IMR-90 (cell line): ENCODE measurements around the gene PDZD11. TPM values are rescaled to one million over a fixed set of nuclear protein-coding genes. Genes with fewer than 3 reads are reported as not detected.

Experiments
- ATAC-seq: fragments of 200-7000 bp; cut with Tn5 transposase; 2 replicates; pipeline ENCODE4 v1.9.1; 2020; ENCODE audit warnings: low read depth, mild to moderate bottlenecking, moderate library complexity
- BruUV-seq: library from RNA; stranded (reverse); fragments of 400-500 nt; replicated peaks from 2 replicates; lab custom pipeline; 2021; lab: Mats Ljungman, UMichigan
- CTCF ChIA-PET: fragments of 300-600 bp; formaldehyde crosslinking; extraction: SDS; loops from one replicate; lab custom pipeline; 2021; ENCODE audit warnings: antibody characterized with exemption; lab: Yijun Ruan, JAX
- POLR2A ChIA-PET: fragments of 300-600 bp; sonication (Branson Sonifier 250); formaldehyde crosslinking; loops from one replicate; lab custom pipeline; 2022; ENCODE audit warnings: antibody characterized with exemption; ENCODE audit not compliant: unreplicated experiment; lab: Charles Lee
- DNase-seq: peaks from one replicate; pipeline ENCODE4 v3.0.0; 2013
- H2AFZ ChIP-seq: replicated peaks from 2 replicates; pipeline ENCODE3; 2013; ENCODE audit warnings: low read length, mild to moderate bottlenecking; ENCODE audit not compliant: poor library complexity
- H2AK5ac ChIP-seq: 2 replicates; pipeline ENCODE4 v1.6.1; 2013; ENCODE audit warnings: low read depth, low read length, inconsistent platforms
- H2AK9ac ChIP-seq: replicated peaks from 2 replicates; pipeline ENCODE3; 2013; ENCODE audit warnings: mild to moderate bottlenecking, low read depth, low read length, moderate library complexity; ENCODE audit not compliant: poor library complexity
- H2BK120ac ChIP-seq: 2 replicates; pipeline ENCODE4 v1.6.1; 2013; ENCODE audit warnings: low read depth, low read length, inconsistent platforms
- H2BK15ac ChIP-seq: 3 replicates; pipeline ENCODE4 v1.6.1; 2013; ENCODE audit warnings: low read depth, low read length, inconsistent platforms
- H2BK20ac ChIP-seq: 2 replicates; pipeline ENCODE4 v1.6.1; 2013; ENCODE audit warnings: low read depth, mild to moderate bottlenecking, inconsistent platforms, low read length, moderate library complexity
- H2BK5ac ChIP-seq: 2 replicates; pipeline ENCODE4 v1.6.1; 2013; ENCODE audit warnings: mild to moderate bottlenecking, low read depth, low read length, inconsistent platforms; ENCODE audit not compliant: poor library complexity, severe bottlenecking
- H3K14ac ChIP-seq: replicated peaks from 2 replicates; pipeline ENCODE4 v1.6.1; 2013; ENCODE audit warnings: low read depth, low read length, inconsistent platforms
- H3K18ac ChIP-seq: 2 replicates; pipeline ENCODE4 v1.6.1; 2013; ENCODE audit warnings: low read depth, low read length, control low read depth
- H3K23ac ChIP-seq: 2 replicates; pipeline ENCODE4 v1.6.1; 2013; ENCODE audit warnings: low read depth, low read length, inconsistent platforms
- H3K27ac ChIP-seq: 2 replicates; pipeline ENCODE4 v1.5.1; 2013; ENCODE audit warnings: mild to moderate bottlenecking, control low read depth, low read length; ENCODE audit not compliant: insufficient read depth
- H3K27me3 ChIP-seq: 2 replicates; pipeline ENCODE4 v1.6.1; 2013; ENCODE audit warnings: low read length; ENCODE audit not compliant: control insufficient read depth, insufficient read depth
- H3K36me3 ChIP-seq: 2 replicates; pipeline ENCODE4 v1.6.1; 2013; ENCODE audit warnings: low read length, mixed read lengths; ENCODE audit not compliant: control insufficient read depth, insufficient read depth
- H3K4ac ChIP-seq: 2 replicates; pipeline ENCODE4 v1.6.1; 2013; ENCODE audit warnings: low read depth, low read length, inconsistent platforms
- H3K4me1 ChIP-seq: 2 replicates; pipeline ENCODE4 v1.6.1; 2013; ENCODE audit warnings: low read length, mixed read lengths; ENCODE audit not compliant: control insufficient read depth, insufficient read depth
- H3K4me2 ChIP-seq: 2 replicates; pipeline ENCODE4 v1.6.1; 2013; ENCODE audit warnings: low read depth, mild to moderate bottlenecking, control low read depth, low read length, moderate library complexity
- H3K4me3 ChIP-seq: 2 replicates; pipeline ENCODE4 v1.5.1; 2013; ENCODE audit warnings: low read depth, mild to moderate bottlenecking, control low read depth, low read length, moderate library complexity; ENCODE audit not compliant: insufficient read depth
- H3K56ac ChIP-seq: 2 replicates; pipeline ENCODE4 v1.6.1; 2013; ENCODE audit warnings: low read length, inconsistent platforms; ENCODE audit not compliant: insufficient read depth; ENCODE audit errors: extremely low read depth
- H3K79me1 ChIP-seq, 2 experiments: 2 replicates each; pipeline ENCODE4 v1.6.1; 2013; ENCODE audit warnings: low read length in 2 of 2, inconsistent platforms in 1 of 2, low read depth in 1 of 2
- H3K9ac ChIP-seq: 2 replicates; pipeline ENCODE4 v1.6.1; 2013; ENCODE audit warnings: low read depth, low read length, control low read depth
- H3K9me1 ChIP-seq: 2 replicates; pipeline ENCODE4 v1.6.1; 2013; ENCODE audit warnings: low read length, inconsistent platforms; ENCODE audit not compliant: insufficient read depth
- H3K9me3 ChIP-seq: 2 replicates; pipeline ENCODE4 v1.6.1; 2013; ENCODE audit warnings: low read length; ENCODE audit not compliant: control insufficient read depth, insufficient read depth
- H4K20me1 ChIP-seq: 2 replicates; pipeline ENCODE4 v1.6.1; 2013; ENCODE audit warnings: low read length, inconsistent platforms; ENCODE audit not compliant: insufficient read depth
- H4K5ac ChIP-seq: 2 replicates; pipeline ENCODE4 v1.6.1; 2013; ENCODE audit warnings: mild to moderate bottlenecking, low read depth, low read length, control low read depth
- H4K8ac ChIP-seq, 2 experiments: 2 replicates each; pipeline ENCODE4 v1.6.1; 2013; ENCODE audit warnings: low read depth in 2 of 2, low read length in 2 of 2, control low read depth in 1 of 2, inconsistent platforms in 1 of 2
- H4K91ac ChIP-seq: 2 replicates; pipeline ENCODE4 v1.6.1; 2013; ENCODE audit warnings: low read depth, low read length, inconsistent platforms; ENCODE audit not compliant: insufficient read depth
- FOS ChIP-seq: fragments of 150-350 bp; IDR thresholded peaks from 2 replicates; pipeline ENCODE4 v1.6.1; 2016; ENCODE audit warnings: low read depth, low read length
- MAFK ChIP-seq: IDR thresholded peaks from 2 replicates; pipeline ENCODE4 v1.6.1; 2012; ENCODE audit warnings: low read depth, low read length, improper control_type of control experiment
- NFE2L2 ChIP-seq: fragments of 150-350 bp; IDR thresholded peaks from 2 replicates; pipeline ENCODE4 v1.6.1; 2016; ENCODE audit warnings: low read depth, mild to moderate bottlenecking, low read length
- RCOR1 ChIP-seq: IDR thresholded peaks from 2 replicates; pipeline ENCODE4 v1.6.1; 2012; ENCODE audit warnings: mild to moderate bottlenecking, low read length, improper control_type of control experiment; ENCODE audit not compliant: insufficient replicate concordance
- SMC3 ChIP-seq: fragments of 150-350 bp; IDR thresholded peaks from 2 replicates; pipeline ENCODE4 v1.6.1; 2016; ENCODE audit warnings: low read depth, mild to moderate bottlenecking, antibody characterized with exemption, low read length, moderate library complexity
- WGBS, 2 experiments: methylation state at CpG; one replicate each; pipeline versions ENCODE4 v1.1.5 to v1.1.7; 2013; ENCODE audit warnings: missing lambda C conversion rate in 2 of 2; ENCODE audit not compliant: insufficient read length in 1 of 2; ENCODE audit errors: extremely low coverage in 2 of 2; 5-methylcytosine and 5-hydroxymethylcytosine counted together
- dilution Hi-C: fragments of 300-500 bp; cut with HindIII; formaldehyde crosslinking; loops from one replicate; pipeline ENCODE4 v1.14.3; 2018; ENCODE audit warnings: low sequenced_read_pairs; ENCODE audit not compliant: unreplicated experiment
- in situ Hi-C: fragments of 300-500 bp; cut with MboI; formaldehyde crosslinking; loops from 3 replicates; pipeline ENCODE4 v1.14.3; 2019; ENCODE audit warnings: low sequenced_read_pairs, inconsistent platforms, mixed read lengths
- intact Hi-C: fragments of 100-400 bp; cut with micrococcal nuclease; formaldehyde crosslinking; loops from 2 replicates; pipeline ENCODE4 v1.10.0; 2022
- polyA plus RNA-seq, 3 experiments: library from polyadenylated mRNA; depleted of rRNA; stranded (reverse); fragments of >200 nt; gene quantifications; 2 replicates each; pipeline ENCODE4 v1.2.3, GENCODE V29; 2012; ENCODE audit warnings: low replicate concordance in 1 of 3
- total RNA-seq: library from RNA; depleted of rRNA; stranded (reverse); fragments of >200 nt; gene quantifications from 2 replicates; pipeline ENCODE4 v1.2.3, GENCODE V29; 2012
- TF ChIP-seq, protein P1 (sequence below): fragments of 150-350 bp; IDR thresholded peaks from 2 replicates; pipeline ENCODE4 v1.6.1; 2017; ENCODE audit warnings: mild to moderate bottlenecking, antibody characterized with exemption, low read length, low read depth
- TF ChIP-seq, protein P2 (sequence below): conservative IDR thresholded peaks from 2 replicates; pipeline ENCODE4 v1.5.1; 2012; ENCODE audit warnings: mild to moderate bottlenecking, low read depth, low read length, improper control_type of control experiment

Gene PDZD11
- total and polyA plus RNA-seq, 2 of the 4 experiments (the other 2 are of a cell fraction) = 84.1 to 100 TPM

DNA sequence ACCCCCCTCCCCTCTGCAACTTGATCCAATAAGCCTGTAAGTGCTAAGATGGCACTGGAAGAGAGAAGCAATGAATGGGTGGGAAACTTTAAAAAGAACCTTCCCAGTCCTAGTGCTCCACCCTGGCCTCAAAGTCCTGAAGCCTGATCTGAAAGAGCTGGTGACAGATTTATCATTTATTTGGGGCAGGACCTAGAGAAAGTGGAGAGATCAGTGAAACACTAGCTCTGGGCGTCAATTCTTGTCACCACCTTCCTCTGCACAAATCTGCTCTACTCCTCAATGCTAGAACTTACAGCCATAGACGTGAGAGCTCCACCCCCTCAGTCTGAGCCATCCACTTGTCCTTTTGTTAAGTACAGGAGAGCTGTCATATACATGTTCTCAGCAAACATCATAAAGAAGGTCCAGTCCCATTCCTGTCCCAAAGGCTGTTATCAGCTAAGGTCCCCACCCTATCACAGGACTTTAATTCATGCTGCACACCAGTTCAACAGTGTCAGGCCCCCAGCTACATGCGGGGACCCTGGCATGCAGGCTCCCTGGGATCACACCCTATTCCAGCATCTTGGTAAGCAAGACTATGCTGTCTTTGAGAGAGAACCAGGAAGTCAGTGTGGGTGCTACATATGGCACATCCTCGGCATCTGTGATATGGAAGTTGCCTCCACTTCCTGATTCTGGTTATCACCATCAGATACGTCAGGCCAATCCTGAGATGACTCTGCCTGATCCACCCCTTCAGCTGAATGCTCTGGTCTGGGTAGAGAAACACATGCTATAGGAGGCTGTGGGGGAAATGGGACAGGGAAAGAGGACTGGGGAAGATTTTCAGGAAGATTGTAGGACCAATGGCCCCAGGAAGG, 32.1 kb downstream of the PDZD11 start:
- Histone ChIP-seq H4K20me1 (no peaks in the 10 kb centered on the region), H4K5ac (no peak overlapping the region), H2BK20ac (no peak overlapping the region), H2AK5ac (no peak overlapping the region), H3K4me1 (no peaks in the 10 kb centered on the region; the same call in 1 of the 2 replicates), H3K9ac (no peak overlapping the region), H2BK120ac (no peak overlapping the region), H2AK9ac (no peak overlapping the region), H3K79me1 (no peaks in the 10 kb centered on the region), H3K4me2 (no peak overlapping the region), H3K4me3 (no peak overlapping the region), H3K9me3 (no peaks in the 10 kb centered on the region), H3K27me3 (peaks cover 11% of the 10 kb centered on the region), H3K56ac (no peak overlapping the region), H4K8ac (no peak overlapping the region), H3K23ac (no peak overlapping the region), H2BK5ac (no peak overlapping the region), H2AFZ (no peak overlapping the region), H3K27ac (no peak overlapping the region), H3K18ac (no peak overlapping the region), H3K4ac (no peak overlapping the region), H3K9me1 (no peaks in the 10 kb centered on the region), H3K14ac (no peak overlapping the region), H3K36me3 (no peaks in the 10 kb centered on the region), H2BK15ac (no peak overlapping the region), H4K91ac (no peak overlapping the region)
- BruUV-seq = no TSS peak
- CTCF ChIA-PET = no interaction called here
- ATAC-seq (no peak), DNase-seq (no peak)
- TF ChIP-seq, protein P1, sequence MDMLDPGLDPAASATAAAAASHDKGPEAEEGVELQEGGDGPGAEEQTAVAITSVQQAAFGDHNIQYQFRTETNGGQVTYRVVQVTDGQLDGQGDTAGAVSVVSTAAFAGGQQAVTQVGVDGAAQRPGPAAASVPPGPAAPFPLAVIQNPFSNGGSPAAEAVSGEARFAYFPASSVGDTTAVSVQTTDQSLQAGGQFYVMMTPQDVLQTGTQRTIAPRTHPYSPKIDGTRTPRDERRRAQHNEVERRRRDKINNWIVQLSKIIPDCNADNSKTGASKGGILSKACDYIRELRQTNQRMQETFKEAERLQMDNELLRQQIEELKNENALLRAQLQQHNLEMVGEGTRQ = no peak
- TF ChIP-seq FOS = no peak
- TF ChIP-seq RCOR1 = no peak
- TF ChIP-seq MAFK = no peak
- no peak for TF ChIP-seq NFE2L2
- TF ChIP-seq, protein P2, sequence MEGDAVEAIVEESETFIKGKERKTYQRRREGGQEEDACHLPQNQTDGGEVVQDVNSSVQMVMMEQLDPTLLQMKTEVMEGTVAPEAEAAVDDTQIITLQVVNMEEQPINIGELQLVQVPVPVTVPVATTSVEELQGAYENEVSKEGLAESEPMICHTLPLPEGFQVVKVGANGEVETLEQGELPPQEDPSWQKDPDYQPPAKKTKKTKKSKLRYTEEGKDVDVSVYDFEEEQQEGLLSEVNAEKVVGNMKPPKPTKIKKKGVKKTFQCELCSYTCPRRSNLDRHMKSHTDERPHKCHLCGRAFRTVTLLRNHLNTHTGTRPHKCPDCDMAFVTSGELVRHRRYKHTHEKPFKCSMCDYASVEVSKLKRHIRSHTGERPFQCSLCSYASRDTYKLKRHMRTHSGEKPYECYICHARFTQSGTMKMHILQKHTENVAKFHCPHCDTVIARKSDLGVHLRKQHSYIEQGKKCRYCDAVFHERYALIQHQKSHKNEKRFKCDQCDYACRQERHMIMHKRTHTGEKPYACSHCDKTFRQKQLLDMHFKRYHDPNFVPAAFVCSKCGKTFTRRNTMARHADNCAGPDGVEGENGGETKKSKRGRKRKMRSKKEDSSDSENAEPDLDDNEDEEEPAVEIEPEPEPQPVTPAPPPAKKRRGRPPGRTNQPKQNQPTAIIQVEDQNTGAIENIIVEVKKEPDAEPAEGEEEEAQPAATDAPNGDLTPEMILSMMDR = no peak
- no peak for TF ChIP-seq SMC3
- in situ Hi-C loops = no loop called here
- no CpG with 5 or more reads among the region's 5 CpGs for WGBS, 2 experiments
- POLR2A ChIA-PET = no interaction called here
- intact Hi-C loops = no loop called here
- dilution Hi-C loops = no loop called here
